H1 (cell line): ENCODE results near the gene HSPA1L.

Source experiments
- ASH2L ChIP-seq: fragments of 200-600, 300-600 bp; sonication (generic); IDR thresholded peaks from one replicate; pipeline ENCODE4 v1.7.1; 2017; ENCODE audit warnings: low read length
- EZH2 ChIP-seq: fragments of 200-600 bp; sonication (generic); IDR thresholded peaks from 2 replicates; pipeline ENCODE4 v1.7.1; 2012; ENCODE audit warnings: low read depth, mild to moderate bottlenecking, moderate library complexity, low read length, inconsistent platforms; ENCODE audit not compliant: severe bottlenecking
- GTF2F1 ChIP-seq: IDR thresholded peaks from 2 replicates; pipeline ENCODE4 v1.6.1; 2012; ENCODE audit warnings: low read depth, low read length, improper control_type of control experiment, borderline replicate concordance
- POLR2A ChIP-seq, 2 experiments: IDR thresholded peaks; 1 replicate in 1 of 2; 2 replicates in 1 of 2; pipeline ENCODE4 v1.6.1; 2011; ENCODE audit warnings: low read depth in 2 of 2, low read length in 2 of 2, mild to moderate bottlenecking in 2 of 2; ENCODE audit errors: control extremely low read depth in 1 of 2
- POLR2AphosphoS5 ChIP-seq: IDR thresholded peaks from 2 replicates; pipeline ENCODE4 v1.6.1; 2011; ENCODE audit warnings: low read depth, low read length
- TF ChIP-seq, protein P1 (sequence below), 3 experiments: IDR thresholded peaks; 1 replicate in 2 of 3; 2 replicates in 1 of 3; pipeline versions ENCODE4 v1.5.1 to v1.6.1; 2011; ENCODE audit warnings: low read length in 3 of 3, mild to moderate bottlenecking in 3 of 3, inconsistent platforms in 2 of 3, low read depth in 1 of 3, moderate library complexity in 1 of 3; ENCODE audit not compliant: insufficient read depth in 1 of 3; ENCODE audit errors: control extremely low read depth in 1 of 3
- TF ChIP-seq, protein P2 (sequence below): IDR thresholded peaks from 2 replicates; pipeline ENCODE4 v1.6.1; 2012; ENCODE audit warnings: inconsistent platforms

DNA sequence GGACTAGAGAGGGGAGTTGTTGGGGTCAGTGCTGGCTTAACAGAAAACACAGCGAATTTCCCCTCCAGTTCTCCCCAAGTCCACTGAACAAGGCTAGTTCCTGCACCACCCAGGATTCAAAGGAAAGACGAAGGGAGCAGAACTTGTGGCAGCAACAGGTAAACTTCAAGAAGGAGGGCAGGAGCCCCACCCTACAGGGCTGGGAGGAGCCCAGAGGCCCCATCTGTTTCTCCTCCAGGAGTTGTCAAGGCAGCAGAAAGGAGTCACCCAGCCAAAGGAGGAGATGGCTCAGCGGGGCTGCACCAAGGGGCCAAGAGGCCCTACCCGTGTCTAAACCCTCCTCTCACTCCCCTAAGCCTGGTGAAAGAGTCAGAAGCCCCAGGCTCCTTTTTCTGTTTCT, 50.9 kb downstream of the HSPA1L start:
- no peak for TF ChIP-seq POLR2AphosphoS5
- TF ChIP-seq POLR2A (IDR thresholded peaks at IDR 0.05; ENCODE audit: control extremely low read depth in 1 of 2, low read depth in 2 of 2, low read length in 2 of 2), result no peak
- TF ChIP-seq GTF2F1, result no peak
- TF ChIP-seq, protein P1, sequence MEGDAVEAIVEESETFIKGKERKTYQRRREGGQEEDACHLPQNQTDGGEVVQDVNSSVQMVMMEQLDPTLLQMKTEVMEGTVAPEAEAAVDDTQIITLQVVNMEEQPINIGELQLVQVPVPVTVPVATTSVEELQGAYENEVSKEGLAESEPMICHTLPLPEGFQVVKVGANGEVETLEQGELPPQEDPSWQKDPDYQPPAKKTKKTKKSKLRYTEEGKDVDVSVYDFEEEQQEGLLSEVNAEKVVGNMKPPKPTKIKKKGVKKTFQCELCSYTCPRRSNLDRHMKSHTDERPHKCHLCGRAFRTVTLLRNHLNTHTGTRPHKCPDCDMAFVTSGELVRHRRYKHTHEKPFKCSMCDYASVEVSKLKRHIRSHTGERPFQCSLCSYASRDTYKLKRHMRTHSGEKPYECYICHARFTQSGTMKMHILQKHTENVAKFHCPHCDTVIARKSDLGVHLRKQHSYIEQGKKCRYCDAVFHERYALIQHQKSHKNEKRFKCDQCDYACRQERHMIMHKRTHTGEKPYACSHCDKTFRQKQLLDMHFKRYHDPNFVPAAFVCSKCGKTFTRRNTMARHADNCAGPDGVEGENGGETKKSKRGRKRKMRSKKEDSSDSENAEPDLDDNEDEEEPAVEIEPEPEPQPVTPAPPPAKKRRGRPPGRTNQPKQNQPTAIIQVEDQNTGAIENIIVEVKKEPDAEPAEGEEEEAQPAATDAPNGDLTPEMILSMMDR (IDR thresholded peaks at IDR 0.05; ENCODE audit: control extremely low read depth in 1 of 3, insufficient read depth in 1 of 3, low read depth in 1 of 3, low read length in 3 of 3), result no peak
- TF ChIP-seq, protein P2, sequence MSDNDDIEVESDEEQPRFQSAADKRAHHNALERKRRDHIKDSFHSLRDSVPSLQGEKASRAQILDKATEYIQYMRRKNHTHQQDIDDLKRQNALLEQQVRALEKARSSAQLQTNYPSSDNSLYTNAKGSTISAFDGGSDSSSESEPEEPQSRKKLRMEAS, result no peak
- TF ChIP-seq ASH2L, result no peak
- TF ChIP-seq EZH2, result no peak
